HEK293T (cell line): Measurements from ENCODE around the gene CNTLN.

Experiments
- ARNT ChIP-seq: fragments of 450-650 bp; IDR thresholded peaks from 2 replicates; pipeline ENCODE4 v1.6.1; 2017; ENCODE audit warnings: mild to moderate bottlenecking
- CTBP1 ChIP-seq: fragments of 450-650 bp; IDR thresholded peaks from 2 replicates; pipeline ENCODE4 v1.6.1; 2016; ENCODE audit warnings: borderline replicate concordance
- FOXK2 ChIP-seq: fragments of 450-650 bp; IDR thresholded peaks from 2 replicates; pipeline ENCODE4 v1.6.1; 2016; ENCODE audit warnings: mild to moderate bottlenecking
- HDGF ChIP-seq: fragments of 450-650 bp; IDR thresholded peaks from 2 replicates; pipeline ENCODE4 v1.6.1; 2017; ENCODE audit warnings: antibody characterized with exemption, borderline replicate concordance
- SUZ12 ChIP-seq: fragments of 450-650 bp; IDR thresholded peaks from 2 replicates; pipeline ENCODE4 v1.6.1; 2016; ENCODE audit warnings: mild to moderate bottlenecking
- TARDBP ChIP-seq: fragments of 450-650 bp; IDR thresholded peaks from 2 replicates; pipeline ENCODE4 v1.6.1; 2016

GRCh38 chr9:17484906-17485305 lies 350.1 kb downstream of the CNTLN start:
- TF ChIP-seq TARDBP, result no peak
- TF ChIP-seq HDGF, result no peak
- TF ChIP-seq CTBP1, result no peak
- TF ChIP-seq SUZ12, result no peak
- no peak for TF ChIP-seq FOXK2
- no peak for TF ChIP-seq ARNT
